ENCODE results near the gene NME9.

GRCh38 chr3:138355071-138355470, 25.4 kb upstream of the NME9 start:
- TF ChIP-seq CTCF (IDR thresholded peaks at IDR 0.05; ENCODE audit: low read length) (no peak), EZH2 (optimal IDR thresholded peaks at IDR 0.05; ENCODE audit: low read depth, low read length) (no peak), EZH2phosphoT487 (IDR thresholded peaks at IDR 0.05; ENCODE audit: low read length) (no peak)

Measured in MM.1S (cell line).